Body of pancreas (tissue), 4 donors: ENCODE data around the gene HMMR.

Experiments used
- CTCF ChIP-seq, 7 experiments: fragments of 450-650 bp in 4 of 7; fragments of 200-600 bp in 3 of 7; sonication (generic) in 3 of 7; IDR thresholded peaks; one replicate each; pipeline ENCODE4 v1.5.1; 2016 to 2019; ENCODE audit warnings: antibody characterized with exemption in 7 of 7
- POLR2A ChIP-seq, 3 donors: fragments of 450-650 bp; IDR thresholded peaks; one replicate each; pipeline ENCODE4 v1.6.1; 2016; ENCODE audit warnings: antibody characterized with exemption in 3 of 3, mild to moderate bottlenecking in 2 of 3

GRCh38 chr5:163540696-163541095 is 80.3 kb downstream of the HMMR start:
- TF ChIP-seq CTCF (IDR thresholded peaks at IDR 0.05) (no peak), POLR2A (IDR thresholded peaks at IDR 0.05) (no peak)
